HepG2 (cell line): ENCODE measurements around the gene STIP1. TPM values are rescaled to one million over a fixed set of nuclear protein-coding genes. Genes with fewer than 3 reads are reported as not detected.

ENCODE experiments used
- CBX1 ChIP-seq: IDR thresholded peaks from one replicate; pipeline ENCODE4 v1.6.1; 2016; ENCODE audit warnings: antibody characterized with exemption, low read depth
- EED ChIP-seq: sonication (generic); formaldehyde crosslinking; IDR thresholded peaks from 2 replicates; pipeline ENCODE4 v1.5.0; 2020; ENCODE audit warnings: mild to moderate bottlenecking, missing genetic modification reagents
- GTF3A ChIP-seq: sonication (generic); formaldehyde crosslinking; conservative IDR thresholded peaks from 2 replicates; pipeline ENCODE4 v1.4.0; 2020; ENCODE audit warnings: mild to moderate bottlenecking, missing genetic modification reagents
- HNF1B ChIP-seq: sonication (generic); formaldehyde crosslinking; IDR thresholded peaks from 2 replicates; pipeline ENCODE4 v1.5.1; 2020; ENCODE audit warnings: mild to moderate bottlenecking, moderate library complexity, missing genetic modification reagents
- HNRNPLL ChIP-seq: fragments of 200-400 bp; formaldehyde crosslinking; IDR thresholded peaks from 2 replicates; pipeline ENCODE4 v1.6.1; 2017; ENCODE audit warnings: mild to moderate bottlenecking, low read depth, low read length; ENCODE audit not compliant: poor library complexity, severe bottlenecking
- HNRNPUL1 ChIP-seq: fragments of 200-400 bp; formaldehyde crosslinking; IDR thresholded peaks from 2 replicates; pipeline ENCODE4 v1.6.1; 2017; ENCODE audit warnings: low read depth, mild to moderate bottlenecking, low read length, moderate library complexity
- IKZF4 ChIP-seq: sonication (generic); formaldehyde crosslinking; IDR thresholded peaks from 2 replicates; pipeline ENCODE4 v1.5.1; 2020; ENCODE audit warnings: borderline replicate concordance, mild to moderate bottlenecking, low read depth, missing genetic modification reagents; ENCODE audit errors: not compliant biosample characterization
- KAT8 ChIP-seq: IDR thresholded peaks from 2 replicates; pipeline ENCODE4 v1.6.1; 2016; ENCODE audit warnings: missing genetic modification reagents, missing compliant biosample characterization
- NCOA1 ChIP-seq: sonication (generic); formaldehyde crosslinking; IDR thresholded peaks from 2 replicates; pipeline ENCODE4 v1.9.0; 2021; ENCODE audit warnings: missing genetic modification reagents
- SAP130 ChIP-seq: IDR thresholded peaks from 2 replicates; pipeline ENCODE4 v1.6.1; 2016; ENCODE audit warnings: low read depth
- TGIF2 ChIP-seq: IDR thresholded peaks from 2 replicates; pipeline ENCODE4 v1.6.1; 2016; ENCODE audit warnings: control low read depth, missing compliant biosample characterization
- XRCC5 ChIP-seq: fragments of 200-400 bp; formaldehyde crosslinking; optimal IDR thresholded peaks from 2 replicates; pipeline ENCODE3; 2017; ENCODE audit warnings: mild to moderate bottlenecking, low read length
- ZKSCAN5 ChIP-seq: sonication (generic); formaldehyde crosslinking; IDR thresholded peaks from 2 replicates; pipeline ENCODE4 v1.5.1; 2020; ENCODE audit warnings: mild to moderate bottlenecking, missing genetic modification reagents
- ZNF124 ChIP-seq: sonication (generic); formaldehyde crosslinking; IDR thresholded peaks from 2 replicates; pipeline ENCODE4 v1.4.0; 2020; ENCODE audit warnings: missing genetic modification reagents
- ZNF441 ChIP-seq: sonication (generic); formaldehyde crosslinking; IDR thresholded peaks from 2 replicates; pipeline ENCODE4 v1.7.0; 2021; ENCODE audit warnings: missing genetic modification reagents, borderline replicate concordance
- ZNF563 ChIP-seq: sonication (generic); formaldehyde crosslinking; IDR thresholded peaks from 2 replicates; pipeline ENCODE4 v1.8.0; 2022; ENCODE audit warnings: mild to moderate bottlenecking, moderate library complexity, missing genetic modification reagents
- ZNF567 ChIP-seq: sonication (generic); formaldehyde crosslinking; IDR thresholded peaks from 2 replicates; pipeline ENCODE4 v1.8.1; 2023; ENCODE audit warnings: mild to moderate bottlenecking, missing genetic modification reagents, borderline replicate concordance
- ZNF670 ChIP-seq: sonication (generic); formaldehyde crosslinking; IDR thresholded peaks from 2 replicates; pipeline ENCODE4 v1.8.0; 2022; ENCODE audit warnings: mild to moderate bottlenecking, missing genetic modification reagents, borderline replicate concordance
- ZNF703 ChIP-seq: sonication (generic); formaldehyde crosslinking; IDR thresholded peaks from 2 replicates; pipeline ENCODE4 v1.5.1; 2020; ENCODE audit warnings: missing genetic modification reagents, mild to moderate bottlenecking, moderate library complexity, borderline replicate concordance
- ZNF772 ChIP-seq: sonication (generic); formaldehyde crosslinking; IDR thresholded peaks from 2 replicates; pipeline ENCODE4 v1.5.0; 2020; ENCODE audit warnings: mild to moderate bottlenecking, missing genetic modification reagents
- polyA plus RNA-seq, 8 experiments: library from polyadenylated mRNA; depleted of rRNA in 3 of 8; stranded (reverse) in 7 of 8; unstranded in 1 of 8; fragments of >200 nt; fragmentation: Illumina TruSeq in 4 of 8; extraction: Trizol in 4 of 8; gene quantifications; 2 replicates each; pipeline versions ENCODE4 v1.2.1 to v1.2.3, GENCODE V29; 2011 to 2016; ENCODE audit warnings: low read depth in 4 of 8, missing spikeins in 1 of 8, mixed read lengths in 1 of 8; ENCODE audit not compliant: insufficient read depth in 1 of 8
- total RNA-seq, 5 experiments: library from RNA; depleted of rRNA; stranded (reverse); fragments of >200 nt; fragmentation: Illumina TruSeq; extraction: Trizol; gene quantifications; 2 replicates each; pipeline ENCODE4 v1.2.3, GENCODE V29; 2016; ENCODE audit warnings: low read depth in 1 of 5
- TF ChIP-seq, protein P1 (sequence below): sonication (generic); formaldehyde crosslinking; IDR thresholded peaks from 2 replicates; pipeline ENCODE4 v1.5.0; 2020; ENCODE audit warnings: mild to moderate bottlenecking, missing genetic modification reagents, borderline replicate concordance

STIP1 gene
- total and polyA plus RNA-seq, 2 of the 13 experiments (the other 11 are each of a cell fraction or from before 2014, with no cell fraction given): 81.1 to 217 TPM

GRCh38 chr11:64241491-64242374 is 55.8 kb downstream of the STIP1 start (continued):
- TF ChIP-seq HNF1B (CRISPR knock-in tag) (peak; percentile 17; the same call in 1 of the 2 replicates), GTF3A (CRISPR knock-in tag) (no peak), IKZF4 (CRISPR knock-in tag) (no peak), SAP130 (CRISPR knock-in tag) (peak; percentile 50), ZNF703 (CRISPR knock-in tag) (no peak), KAT8 (CRISPR knock-in tag) (0 out of 2 replicates have a peak, but pooled peaks have one; percentile 53), ZKSCAN5 (CRISPR knock-in tag) (no peak), ZNF124 (no peak), ZNF670 (CRISPR knock-in tag) (no peak; the same call in 1 of the 2 replicates), XRCC5 (no peak), ZNF441 (peak; percentile 61; the same call in 1 of the 2 replicates), CBX1 (no peak), HNRNPLL (peak; percentile 52), NCOA1 (CRISPR knock-in tag) (no peak), ZNF563 (CRISPR knock-in tag) (peak; percentile 25; the same call in 1 of the 2 replicates), EED (CRISPR knock-in tag) (peak; percentile 79; the same call in 1 of the 2 replicates), ZNF772 (0 out of 2 replicates have a peak, but pooled peaks have one; percentile 29), HNRNPUL1 (no peak), ZNF567 (CRISPR knock-in tag) (no peak), TGIF2 (CRISPR knock-in tag) (no peak; the same call in 1 of the 2 replicates)
- TF ChIP-seq, protein P1, sequence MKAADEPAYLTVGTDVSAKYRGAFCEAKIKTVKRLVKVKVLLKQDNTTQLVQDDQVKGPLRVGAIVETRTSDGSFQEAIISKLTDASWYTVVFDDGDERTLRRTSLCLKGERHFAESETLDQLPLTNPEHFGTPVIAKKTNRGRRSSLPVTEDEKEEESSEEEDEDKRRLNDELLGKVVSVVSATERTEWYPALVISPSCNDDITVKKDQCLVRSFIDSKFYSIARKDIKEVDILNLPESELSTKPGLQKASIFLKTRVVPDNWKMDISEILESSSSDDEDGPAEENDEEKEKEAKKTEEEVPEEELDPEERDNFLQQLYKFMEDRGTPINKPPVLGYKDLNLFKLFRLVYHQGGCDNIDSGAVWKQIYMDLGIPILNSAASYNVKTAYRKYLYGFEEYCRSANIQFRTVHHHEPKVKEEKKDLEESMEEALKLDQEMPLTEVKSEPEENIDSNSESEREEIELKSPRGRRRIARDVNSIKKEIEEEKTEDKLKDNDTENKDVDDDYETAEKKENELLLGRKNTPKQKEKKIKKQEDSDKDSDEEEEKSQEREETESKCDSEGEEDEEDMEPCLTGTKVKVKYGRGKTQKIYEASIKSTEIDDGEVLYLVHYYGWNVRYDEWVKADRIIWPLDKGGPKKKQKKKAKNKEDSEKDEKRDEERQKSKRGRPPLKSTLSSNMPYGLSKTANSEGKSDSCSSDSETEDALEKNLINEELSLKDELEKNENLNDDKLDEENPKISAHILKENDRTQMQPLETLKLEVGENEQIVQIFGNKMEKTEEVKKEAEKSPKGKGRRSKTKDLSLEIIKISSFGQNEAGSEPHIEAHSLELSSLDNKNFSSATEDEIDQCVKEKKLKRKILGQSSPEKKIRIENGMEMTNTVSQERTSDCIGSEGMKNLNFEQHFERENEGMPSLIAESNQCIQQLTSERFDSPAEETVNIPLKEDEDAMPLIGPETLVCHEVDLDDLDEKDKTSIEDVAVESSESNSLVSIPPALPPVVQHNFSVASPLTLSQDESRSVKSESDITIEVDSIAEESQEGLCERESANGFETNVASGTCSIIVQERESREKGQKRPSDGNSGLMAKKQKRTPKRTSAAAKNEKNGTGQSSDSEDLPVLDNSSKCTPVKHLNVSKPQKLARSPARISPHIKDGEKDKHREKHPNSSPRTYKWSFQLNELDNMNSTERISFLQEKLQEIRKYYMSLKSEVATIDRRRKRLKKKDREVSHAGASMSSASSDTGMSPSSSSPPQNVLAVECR: peak; percentile 50
